ENCODE results near the gene PPP6R3.

GRCh38 chr11:68643585-68643984 is 183.0 kb downstream of the PPP6R3 start:
- TF ChIP-seq CTCF (conservative IDR thresholded peaks at IDR 0.05) = peak; percentile 24; the same call in 1 of the 2 replicates
- TF ChIP-seq EZH2 (IDR thresholded peaks at IDR 0.05; ENCODE audit: low read depth) = no peak
